ENCODE results near the gene CENPU. TPM values are rescaled to one million over a fixed set of nuclear protein-coding genes. Genes with fewer than 3 reads are reported as not detected.
"Not testable (repeated sequence)": the region's sequence is repeated elsewhere in the genome, so short reads cannot be mapped to it uniquely, and the experiment has no call there.

CENPU gene
- polyA plus RNA-seq, 2 donors = 19.0 to 23.5 TPM

DNA sequence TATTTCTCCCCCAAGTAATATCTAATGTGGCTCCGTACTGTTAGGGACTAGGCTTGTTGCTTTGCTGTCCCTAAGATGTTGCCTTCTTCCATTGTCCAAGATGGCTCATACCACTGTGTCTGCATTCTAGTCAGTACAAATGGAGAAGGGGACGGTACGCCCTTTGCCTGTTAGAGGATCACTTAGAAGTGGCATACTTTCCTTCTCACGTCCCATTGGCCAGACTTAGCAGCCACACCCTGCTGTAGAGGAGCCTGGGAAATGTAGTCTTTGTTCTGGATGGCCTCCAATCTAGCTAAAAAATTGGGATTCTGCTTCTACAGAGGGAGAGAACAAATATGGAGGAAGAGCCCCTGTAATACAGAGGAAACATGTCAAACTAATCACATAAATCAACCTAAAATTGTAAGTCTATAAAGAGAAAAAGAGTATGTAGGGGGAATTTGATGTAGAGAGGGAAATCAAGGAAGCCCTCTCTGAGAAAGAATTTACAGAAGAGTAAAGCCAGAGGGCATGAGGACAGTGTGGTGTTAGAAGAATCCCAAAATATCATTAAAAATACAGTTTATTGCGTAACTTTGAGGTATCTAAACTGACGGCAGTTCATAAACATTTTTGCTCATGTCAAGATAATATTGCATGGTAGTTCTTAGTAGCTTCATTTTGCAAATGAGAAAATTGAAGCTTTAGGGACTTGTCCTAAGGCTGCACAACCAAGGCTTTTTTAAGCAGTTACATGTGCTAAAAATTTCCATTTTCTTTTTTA, 69.3 kb downstream of the CENPU start:
- Histone ChIP-seq H3K36me3 (ENCODE audit: control insufficient read depth in 2 of 2, insufficient read depth in 2 of 2, low read length in 1 of 2) (peaks cover 0 to 11% of the 10 kb centered on the region in 2 donors), H3K27me3 (ENCODE audit: control insufficient read depth in 1 of 2, insufficient read depth in 2 of 2, low read length in 2 of 2) (no peaks in the 10 kb centered on the region), H3K9me3 (ENCODE audit: control insufficient read depth in 2 of 2, insufficient read depth in 1 of 2, low read depth in 1 of 2, low read length in 1 of 2) (no peaks in the 10 kb centered on the region), H3K4me1 (ENCODE audit: control insufficient read depth in 2 of 2, insufficient read depth in 2 of 2, low read length in 1 of 2) (peaks cover 0 to 3% of the 10 kb centered on the region in 2 donors), H3K4me3 (ENCODE audit: low read depth in 1 of 2, low read length in 2 of 2) (no peak overlapping the region), H3K27ac (ENCODE audit: low read depth in 2 of 2, low read length in 1 of 2) (no peak overlapping the region)
- 71 to 75% methylated on average over 6 of the region's 6 CpGs for WGBS, 2 donors

- Histone ChIP-seq H3K4me3 (ENCODE audit: low read depth in 1 of 2, low read length in 2 of 2) (no peak overlapping the region), H3K4me1 (ENCODE audit: control insufficient read depth in 2 of 2, insufficient read depth in 2 of 2, low read length in 1 of 2) (no peaks in the 10 kb centered on the region), H3K36me3 (ENCODE audit: control insufficient read depth in 2 of 2, insufficient read depth in 2 of 2, low read length in 1 of 2) (peaks cover 0 to 8% of the 10 kb centered on the region in 2 donors), H3K27ac (ENCODE audit: low read depth in 2 of 2, low read length in 1 of 2) (no peak overlapping the region), H3K27me3 (ENCODE audit: control insufficient read depth in 1 of 2, insufficient read depth in 2 of 2, low read length in 2 of 2) (no peaks in the 10 kb centered on the region), H3K9me3 (ENCODE audit: control insufficient read depth in 2 of 2, insufficient read depth in 1 of 2, low read depth in 1 of 2, low read length in 1 of 2) (no peaks in the 10 kb centered on the region)
- 75 to 81% methylated on average over 1 of the region's 1 CpG for WGBS, 2 donors
Measured at GRCh38 chr4:184662236-184662635, 71.7 kb downstream of the CENPU start.

GRCh38 chr4:184660978-184661377, 72.9 kb downstream of the CENPU start:
- H3K9me3 ChIP-seq (ENCODE audit: control insufficient read depth in 2 of 2, insufficient read depth in 1 of 2, low read depth in 1 of 2, low read length in 1 of 2) = no peaks in the 10 kb centered on the region
- no peaks in the 10 kb centered on the region for H3K36me3 ChIP-seq (ENCODE audit: control insufficient read depth in 2 of 2, insufficient read depth in 2 of 2, low read length in 1 of 2)
- no peaks in the 10 kb centered on the region for H3K4me1 ChIP-seq (ENCODE audit: control insufficient read depth in 2 of 2, insufficient read depth in 2 of 2, low read length in 1 of 2)
- H3K27me3 ChIP-seq (ENCODE audit: control insufficient read depth in 1 of 2, insufficient read depth in 2 of 2, low read length in 2 of 2) = no peaks in the 10 kb centered on the region
- H3K4me3 ChIP-seq (ENCODE audit: low read depth in 1 of 2, low read length in 2 of 2) = no peak overlapping the region
- H3K27ac ChIP-seq (ENCODE audit: low read depth in 2 of 2, low read length in 1 of 2) = no peak overlapping the region

- not testable (repeated sequence) for H3K27ac ChIP-seq (ENCODE audit: low read depth in 2 of 2, low read length in 1 of 2); H3K4me1 ChIP-seq (ENCODE audit: control insufficient read depth in 2 of 2, insufficient read depth in 2 of 2, low read length in 1 of 2); H3K9me3 ChIP-seq (ENCODE audit: control insufficient read depth in 2 of 2, insufficient read depth in 1 of 2, low read depth in 1 of 2, low read length in 1 of 2); H3K36me3 ChIP-seq (ENCODE audit: control insufficient read depth in 2 of 2, insufficient read depth in 2 of 2, low read length in 1 of 2); H3K27me3 ChIP-seq (ENCODE audit: control insufficient read depth in 1 of 2, insufficient read depth in 2 of 2, low read length in 2 of 2); H3K4me3 ChIP-seq (ENCODE audit: low read depth in 1 of 2, low read length in 2 of 2)
- 97 to 98% methylated on average over 9 of the region's 9 CpGs for WGBS, 2 donors
Measured at GRCh38 chr4:184657820-184658219, 76.1 kb downstream of the CENPU start.

- Histone ChIP-seq H3K27me3 (ENCODE audit: control insufficient read depth in 1 of 2, insufficient read depth in 2 of 2, low read length in 2 of 2) (no peaks in the 10 kb centered on the region), H3K27ac (ENCODE audit: low read depth in 2 of 2, low read length in 1 of 2) (no peak overlapping the region), H3K4me1 (ENCODE audit: control insufficient read depth in 2 of 2, insufficient read depth in 2 of 2, low read length in 1 of 2) (no peaks in the 10 kb centered on the region), H3K36me3 (ENCODE audit: control insufficient read depth in 2 of 2, insufficient read depth in 2 of 2, low read length in 1 of 2) (peaks cover 0 to 2% of the 10 kb centered on the region in 2 donors), H3K4me3 (ENCODE audit: low read depth in 1 of 2, low read length in 2 of 2) (no peak overlapping the region), H3K9me3 (ENCODE audit: control insufficient read depth in 2 of 2, insufficient read depth in 1 of 2, low read depth in 1 of 2, low read length in 1 of 2) (no peaks in the 10 kb centered on the region)
- WGBS, 2 donors = 87 to 92% methylated on average over 3 of the region's 3 CpGs
Measured at GRCh38 chr4:184657144-184657543, 76.8 kb downstream of the CENPU start.

DNA sequence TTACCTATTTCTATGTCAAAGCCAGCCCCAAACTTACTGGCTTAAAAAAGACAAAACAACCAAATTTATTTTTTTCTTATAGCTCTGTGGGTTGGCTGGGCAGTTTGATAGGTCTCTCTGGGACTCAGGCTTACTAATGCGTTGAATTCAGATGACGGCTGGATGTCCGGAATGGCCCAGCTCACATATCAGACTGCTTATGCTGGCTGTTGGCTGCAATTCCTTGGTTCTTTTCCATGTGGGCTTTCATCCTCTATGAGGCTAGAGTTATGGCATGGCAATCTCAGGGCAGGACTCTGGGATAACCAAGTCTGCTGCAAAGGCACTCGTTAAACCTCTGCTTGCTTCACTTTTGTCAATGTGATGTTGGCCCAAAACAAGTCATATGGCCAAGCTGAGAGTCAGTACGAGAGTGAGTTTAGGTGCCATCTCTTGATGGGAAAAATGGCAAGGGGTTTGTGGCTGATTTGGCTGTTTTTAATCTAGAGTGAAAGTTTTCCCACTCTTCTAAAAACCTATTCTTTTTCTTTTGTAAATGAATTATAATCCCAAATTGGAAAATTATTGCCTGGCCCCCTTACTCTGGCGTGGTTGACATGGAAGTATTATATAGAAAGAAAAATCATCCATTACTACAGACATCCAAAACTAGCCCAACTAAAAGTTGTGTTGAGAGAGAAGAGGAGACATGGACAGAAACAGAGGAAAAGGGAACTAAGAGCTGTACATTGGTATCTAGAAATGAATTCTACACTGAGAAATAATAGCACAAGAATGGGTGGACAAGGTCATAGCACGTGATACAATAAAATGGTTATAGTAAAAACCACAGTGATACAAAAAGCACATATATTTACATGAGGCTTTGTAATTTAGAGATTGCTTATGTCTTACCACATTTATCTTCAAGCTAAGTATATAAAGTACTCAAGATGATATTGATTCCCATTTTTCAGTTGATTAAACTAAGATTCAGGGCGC, 77.7 kb downstream of the CENPU start:
- no peak overlapping the region for H3K4me3 ChIP-seq (ENCODE audit: low read depth in 1 of 2, low read length in 2 of 2)
- no peaks in the 10 kb centered on the region for H3K27me3 ChIP-seq (ENCODE audit: control insufficient read depth in 1 of 2, insufficient read depth in 2 of 2, low read length in 2 of 2)
- 94 to 95% methylated on average over 8 of the region's 8 CpGs for WGBS, 2 donors

GRCh38 chr4:184653650-184654049, 80.2 kb downstream of the CENPU start:
- no peaks in the 10 kb centered on the region for H3K4me1 ChIP-seq (ENCODE audit: control insufficient read depth in 2 of 2, insufficient read depth in 2 of 2, low read length in 1 of 2)
- no peak overlapping the region for H3K27ac ChIP-seq (ENCODE audit: low read depth in 2 of 2, low read length in 1 of 2)
- peaks cover 0 to 2% of the 10 kb centered on the region in 2 donors for H3K36me3 ChIP-seq (ENCODE audit: control insufficient read depth in 2 of 2, insufficient read depth in 2 of 2, low read length in 1 of 2)
- no peaks in the 10 kb centered on the region for H3K9me3 ChIP-seq (ENCODE audit: control insufficient read depth in 2 of 2, insufficient read depth in 1 of 2, low read depth in 1 of 2, low read length in 1 of 2)
- H3K27me3 ChIP-seq (ENCODE audit: control insufficient read depth in 1 of 2, insufficient read depth in 2 of 2, low read length in 2 of 2) = no peaks in the 10 kb centered on the region
- H3K4me3 ChIP-seq (ENCODE audit: low read depth in 1 of 2, low read length in 2 of 2) = no peak overlapping the region
- WGBS, 2 donors = 20 to 32% methylated on average over 2 of the region's 2 CpGs

More for the DNA sequence above, 77.7 kb downstream of the CENPU start:
- peaks cover 0 to 2% of the 10 kb centered on the region in 2 donors for H3K36me3 ChIP-seq (ENCODE audit: control insufficient read depth in 2 of 2, insufficient read depth in 2 of 2, low read length in 1 of 2)
- H3K4me1 ChIP-seq (ENCODE audit: control insufficient read depth in 2 of 2, insufficient read depth in 2 of 2, low read length in 1 of 2) = no peaks in the 10 kb centered on the region
- H3K9me3 ChIP-seq (ENCODE audit: control insufficient read depth in 2 of 2, insufficient read depth in 1 of 2, low read depth in 1 of 2, low read length in 1 of 2) = no peaks in the 10 kb centered on the region
- no peak overlapping the region for H3K27ac ChIP-seq (ENCODE audit: low read depth in 2 of 2, low read length in 1 of 2)

DNA sequence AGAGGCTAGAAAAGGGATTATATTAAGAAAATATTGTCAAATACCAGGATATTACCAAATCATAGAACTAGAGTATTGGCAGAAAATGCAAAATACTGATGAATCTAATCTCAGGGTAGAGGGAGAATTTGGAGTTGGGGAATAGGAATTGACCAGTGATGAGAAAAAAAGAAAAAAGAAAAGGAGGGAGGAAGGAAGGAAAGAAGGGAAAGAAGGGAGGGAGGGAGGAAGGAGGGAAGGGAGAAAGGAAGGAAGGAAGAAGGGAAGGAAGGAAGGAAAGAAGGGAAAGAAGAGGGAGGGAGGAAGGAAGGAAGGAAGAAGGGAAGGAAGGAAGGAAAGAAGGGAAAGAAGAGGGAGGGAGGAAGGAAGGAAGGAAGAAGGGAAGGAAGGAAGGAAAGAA, 81.2 kb downstream of the CENPU start:
- H3K36me3 ChIP-seq (ENCODE audit: control insufficient read depth in 2 of 2, insufficient read depth in 2 of 2, low read length in 1 of 2); H3K9me3 ChIP-seq (ENCODE audit: control insufficient read depth in 2 of 2, insufficient read depth in 1 of 2, low read depth in 1 of 2, low read length in 1 of 2); H3K4me3 ChIP-seq (ENCODE audit: low read depth in 1 of 2, low read length in 2 of 2); H3K4me1 ChIP-seq (ENCODE audit: control insufficient read depth in 2 of 2, insufficient read depth in 2 of 2, low read length in 1 of 2); H3K27ac ChIP-seq (ENCODE audit: low read depth in 2 of 2, low read length in 1 of 2); H3K27me3 ChIP-seq (ENCODE audit: control insufficient read depth in 1 of 2, insufficient read depth in 2 of 2, low read length in 2 of 2): not testable (repeated sequence)

DNA sequence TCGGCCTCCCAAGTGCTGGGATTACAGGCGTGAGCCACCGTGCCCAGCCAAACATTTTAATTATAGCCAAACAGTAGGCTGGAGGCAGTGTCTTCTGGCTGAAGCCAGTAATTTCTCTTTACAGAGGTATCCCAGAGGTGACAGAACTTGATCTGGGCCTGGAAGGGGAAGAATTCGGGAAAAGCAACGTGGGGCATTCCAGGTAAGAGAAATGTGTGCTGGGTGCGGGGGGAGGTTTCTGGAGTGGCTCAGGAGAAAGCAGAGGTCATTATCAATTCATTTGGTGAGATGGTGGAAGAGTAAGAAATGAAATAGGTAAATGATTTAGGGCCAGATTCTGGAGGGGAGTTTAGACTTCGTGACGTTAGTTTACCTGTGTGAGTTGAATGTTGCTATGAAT, 82.0 kb downstream of the CENPU start:
- 91 to 94% methylated on average over 8 of the region's 8 CpGs for WGBS, 2 donors
- Histone ChIP-seq H3K27ac (ENCODE audit: low read depth in 2 of 2, low read length in 1 of 2) (no peak overlapping the region), H3K9me3 (ENCODE audit: control insufficient read depth in 2 of 2, insufficient read depth in 1 of 2, low read depth in 1 of 2, low read length in 1 of 2) (no peaks in the 10 kb centered on the region)

More for the DNA sequence above, 82.0 kb downstream of the CENPU start:
- Histone ChIP-seq H3K27me3 (ENCODE audit: control insufficient read depth in 1 of 2, insufficient read depth in 2 of 2, low read length in 2 of 2) (no peaks in the 10 kb centered on the region), H3K4me1 (ENCODE audit: control insufficient read depth in 2 of 2, insufficient read depth in 2 of 2, low read length in 1 of 2) (peaks cover 0 to 5% of the 10 kb centered on the region in 2 donors), H3K4me3 (ENCODE audit: low read depth in 1 of 2, low read length in 2 of 2) (no peak overlapping the region), H3K36me3 (ENCODE audit: control insufficient read depth in 2 of 2, insufficient read depth in 2 of 2, low read length in 1 of 2) (peaks cover 0 to 2% of the 10 kb centered on the region in 2 donors)

Data from esophagus (tissue), 2 donors.